ENCODE measurements around the gene SLC19A2.

SLC19A2 gene

GRCh38 chr1:169473347-169473746 lies 12.4 kb downstream of the SLC19A2 start:
- Histone ChIP-seq H3K27me3 (ENCODE audit: control insufficient read depth, insufficient read depth, low read length) (no peaks in the 10 kb centered on the region), H3K27ac (ENCODE audit: low read depth, low read length) (no peak overlapping the region), H3K4me3 (ENCODE audit: low read depth, low read length) (no peak overlapping the region), H3K36me3 (ENCODE audit: control insufficient read depth, insufficient read depth, low read length) (peaks cover 41% of the 10 kb centered on the region), H3K4me1 (ENCODE audit: control insufficient read depth, insufficient read depth, low read length) (no peaks in the 10 kb centered on the region), H3K9me3 (ENCODE audit: control insufficient read depth, insufficient read depth, low read length) (no peaks in the 10 kb centered on the region), H3K9ac (ENCODE audit: low read depth, low read length) (no peak overlapping the region)

DNA sequence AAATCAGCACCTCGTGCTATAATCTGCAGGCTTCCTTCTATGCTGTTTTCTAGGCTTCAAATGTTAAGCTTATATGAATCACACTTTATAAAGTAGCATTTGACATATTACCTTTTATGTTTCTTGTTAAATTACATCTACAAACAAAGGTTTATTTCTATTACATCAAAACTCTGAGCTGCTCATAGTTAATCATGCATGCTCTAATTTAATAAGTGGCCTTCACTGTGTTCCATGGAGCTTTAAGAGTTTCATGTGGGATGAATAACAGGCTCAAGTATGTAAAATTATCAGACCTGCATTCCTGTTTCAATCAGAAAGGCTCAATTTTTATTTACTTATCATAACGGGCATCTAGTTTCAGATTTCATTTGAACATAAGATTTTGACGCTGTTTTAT lies 13.0 kb downstream of the SLC19A2 start:
- Histone ChIP-seq H3K27me3 (ENCODE audit: control insufficient read depth, insufficient read depth, low read length) (no peaks in the 10 kb centered on the region), H3K4me3 (ENCODE audit: low read depth, low read length) (no peak overlapping the region), H3K27ac (ENCODE audit: low read depth, low read length) (no peak overlapping the region), H3K9me3 (ENCODE audit: control insufficient read depth, insufficient read depth, low read length) (no peaks in the 10 kb centered on the region), H3K4me1 (ENCODE audit: control insufficient read depth, insufficient read depth, low read length) (no peaks in the 10 kb centered on the region), H3K9ac (ENCODE audit: low read depth, low read length) (no peak overlapping the region), H3K36me3 (ENCODE audit: control insufficient read depth, insufficient read depth, low read length) (peaks cover 47% of the 10 kb centered on the region)

- Histone ChIP-seq H3K27me3 (ENCODE audit: control insufficient read depth, insufficient read depth, low read length) (no peaks in the 10 kb centered on the region), H3K9ac (ENCODE audit: low read depth, low read length) (no peak overlapping the region), H3K9me3 (ENCODE audit: control insufficient read depth, insufficient read depth, low read length) (no peaks in the 10 kb centered on the region), H3K4me1 (ENCODE audit: control insufficient read depth, insufficient read depth, low read length) (no peaks in the 10 kb centered on the region), H3K36me3 (ENCODE audit: control insufficient read depth, insufficient read depth, low read length) (peaks cover 45% of the 10 kb centered on the region), H3K4me3 (ENCODE audit: low read depth, low read length) (no peak overlapping the region), H3K27ac (ENCODE audit: low read depth, low read length) (no peak overlapping the region)
These were observed 16.8 kb downstream of the SLC19A2 start for GRCh38 chr1:169468982-169469381.

GRCh38 chr1:169466259-169467230 lies 19.2 kb downstream of the SLC19A2 start:
- H3K9ac ChIP-seq (ENCODE audit: low read depth, low read length): no peak overlapping the region
- no peaks in the 10 kb centered on the region for H3K27me3 ChIP-seq (ENCODE audit: control insufficient read depth, insufficient read depth, low read length)
- H3K36me3 ChIP-seq (ENCODE audit: control insufficient read depth, insufficient read depth, low read length): peaks cover 45% of the 10 kb centered on the region
- H3K4me3 ChIP-seq (ENCODE audit: low read depth, low read length): no peak overlapping the region
- no peaks in the 10 kb centered on the region for H3K4me1 ChIP-seq (ENCODE audit: control insufficient read depth, insufficient read depth, low read length)
- H3K9me3 ChIP-seq (ENCODE audit: control insufficient read depth, insufficient read depth, low read length): no peaks in the 10 kb centered on the region
- H3K27ac ChIP-seq (ENCODE audit: low read depth, low read length): no peak overlapping the region

GRCh38 chr1:169465281-169465680 lies 20.5 kb downstream of the SLC19A2 start:
- no peaks in the 10 kb centered on the region for H3K9me3 ChIP-seq (ENCODE audit: control insufficient read depth, insufficient read depth, low read length)
- H3K9ac ChIP-seq (ENCODE audit: low read depth, low read length): no peak overlapping the region
- H3K4me1 ChIP-seq (ENCODE audit: control insufficient read depth, insufficient read depth, low read length): peaks cover 8% of the 10 kb centered on the region; the same call in 1 of the 2 replicates
- no peak overlapping the region for H3K4me3 ChIP-seq (ENCODE audit: low read depth, low read length)
- no peak overlapping the region for H3K27ac ChIP-seq (ENCODE audit: low read depth, low read length)
- H3K27me3 ChIP-seq (ENCODE audit: control insufficient read depth, insufficient read depth, low read length): no peaks in the 10 kb centered on the region
- H3K36me3 ChIP-seq (ENCODE audit: control insufficient read depth, insufficient read depth, low read length): peaks cover 45% of the 10 kb centered on the region

GRCh38 chr1:169462385-169462784 lies 23.4 kb downstream of the SLC19A2 start:
- peaks cover 23% of the 10 kb centered on the region for H3K36me3 ChIP-seq (ENCODE audit: control insufficient read depth, insufficient read depth, low read length)
- H3K4me1 ChIP-seq (ENCODE audit: control insufficient read depth, insufficient read depth, low read length): peaks cover 8% of the 10 kb centered on the region; the same call in 1 of the 2 replicates
- no peak overlapping the region for H3K9ac ChIP-seq (ENCODE audit: low read depth, low read length)
- H3K9me3 ChIP-seq (ENCODE audit: control insufficient read depth, insufficient read depth, low read length): peaks cover 6% of the 10 kb centered on the region
- no peak overlapping the region for H3K4me3 ChIP-seq (ENCODE audit: low read depth, low read length)
- H3K27ac ChIP-seq (ENCODE audit: low read depth, low read length): no peak overlapping the region
- H3K27me3 ChIP-seq (ENCODE audit: control insufficient read depth, insufficient read depth, low read length): no peaks in the 10 kb centered on the region

DNA sequence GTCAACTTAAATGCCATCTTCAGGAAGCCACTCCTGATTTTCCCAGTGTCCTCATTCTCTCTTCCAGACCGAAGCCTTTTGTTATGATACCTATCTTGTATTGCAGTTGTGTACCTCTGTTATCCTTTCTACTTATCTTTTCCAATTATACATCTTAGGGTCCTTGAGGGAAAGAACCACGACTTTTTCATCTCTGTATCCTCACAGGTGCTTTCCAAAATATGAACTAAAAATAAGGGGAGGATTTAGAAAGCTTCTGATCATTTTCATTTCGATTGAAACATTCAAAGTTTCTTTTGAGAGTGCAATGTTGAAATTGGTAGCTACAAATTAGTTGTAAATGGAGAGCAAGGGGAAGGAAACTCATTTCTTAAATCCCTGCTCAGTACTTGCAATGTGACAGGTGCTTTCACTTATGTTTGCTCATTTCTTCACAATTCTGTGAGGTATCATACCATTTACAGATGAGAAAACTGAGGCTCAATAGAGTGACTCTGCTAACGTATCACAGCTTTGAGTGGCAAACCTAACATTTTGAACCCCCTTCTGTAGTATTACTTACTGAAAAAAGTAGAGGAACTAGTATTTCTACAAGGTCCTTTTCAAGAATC lies 24.2 kb downstream of the SLC19A2 start:
- H3K9me3 ChIP-seq (ENCODE audit: control insufficient read depth, insufficient read depth, low read length): peaks cover 11% of the 10 kb centered on the region
- H3K4me1 ChIP-seq (ENCODE audit: control insufficient read depth, insufficient read depth, low read length): peaks cover 8% of the 10 kb centered on the region; the same call in 1 of the 2 replicates
- H3K36me3 ChIP-seq (ENCODE audit: control insufficient read depth, insufficient read depth, low read length): peaks cover 14% of the 10 kb centered on the region
- no peaks in the 10 kb centered on the region for H3K27me3 ChIP-seq (ENCODE audit: control insufficient read depth, insufficient read depth, low read length)
- no peak overlapping the region for H3K9ac ChIP-seq (ENCODE audit: low read depth, low read length)
- no peak overlapping the region for H3K4me3 ChIP-seq (ENCODE audit: low read depth, low read length)
- no peak overlapping the region for H3K27ac ChIP-seq (ENCODE audit: low read depth, low read length)

GRCh38 chr1:169460191-169460833 lies 25.4 kb downstream of the SLC19A2 start:
- Histone ChIP-seq H3K9ac (ENCODE audit: low read depth, low read length) (no peak overlapping the region; the same call in 1 of the 2 replicates), H3K27me3 (ENCODE audit: control insufficient read depth, insufficient read depth, low read length) (no peaks in the 10 kb centered on the region), H3K27ac (ENCODE audit: low read depth, low read length) (no peak overlapping the region), H3K36me3 (ENCODE audit: control insufficient read depth, insufficient read depth, low read length) (peaks cover 5% of the 10 kb centered on the region), H3K9me3 (ENCODE audit: control insufficient read depth, insufficient read depth, low read length) (peaks cover 11% of the 10 kb centered on the region), H3K4me3 (ENCODE audit: low read depth, low read length) (peak overlapping the region; percentile 54), H3K4me1 (ENCODE audit: control insufficient read depth, insufficient read depth, low read length) (peaks cover 8% of the 10 kb centered on the region; the same call in 1 of the 2 replicates)

- Histone ChIP-seq H3K9me3 (ENCODE audit: control insufficient read depth, insufficient read depth, low read length) (peaks cover 11% of the 10 kb centered on the region), H3K36me3 (ENCODE audit: control insufficient read depth, insufficient read depth, low read length) (no peaks in the 10 kb centered on the region), H3K27me3 (ENCODE audit: control insufficient read depth, insufficient read depth, low read length) (no peaks in the 10 kb centered on the region), H3K9ac (ENCODE audit: low read depth, low read length) (no peak overlapping the region), H3K4me1 (ENCODE audit: control insufficient read depth, insufficient read depth, low read length) (peaks cover 8% of the 10 kb centered on the region; the same call in 1 of the 2 replicates), H3K27ac (ENCODE audit: low read depth, low read length) (no peak overlapping the region), H3K4me3 (ENCODE audit: low read depth, low read length) (no peak overlapping the region)
These were observed 28.3 kb downstream of the SLC19A2 start for GRCh38 chr1:169457443-169457842.

DNA sequence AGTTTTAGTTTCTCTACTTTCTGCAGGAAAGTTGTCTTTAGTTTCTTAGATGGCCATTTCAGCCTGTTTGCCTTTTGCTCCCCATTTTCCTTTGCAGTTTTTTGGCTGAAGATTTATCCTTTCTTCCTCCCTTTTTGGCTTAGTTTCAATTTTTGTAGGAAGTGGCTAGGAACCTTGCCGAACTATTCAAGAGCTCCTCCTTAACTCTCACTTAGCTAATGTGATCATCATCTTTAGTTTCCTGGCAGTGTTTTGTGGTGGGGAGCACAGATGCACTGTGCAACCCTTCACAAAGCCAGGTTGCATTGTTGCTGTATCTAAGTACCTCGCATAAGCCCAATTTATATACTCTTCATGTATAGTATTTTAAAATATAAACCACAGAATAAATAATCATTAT lies 29.7 kb downstream of the SLC19A2 start:
- H3K27me3 ChIP-seq (ENCODE audit: control insufficient read depth, insufficient read depth, low read length): no peaks in the 10 kb centered on the region
- H3K4me3 ChIP-seq (ENCODE audit: low read depth, low read length): no peak overlapping the region
- no peak overlapping the region for H3K27ac ChIP-seq (ENCODE audit: low read depth, low read length)
- H3K4me1 ChIP-seq (ENCODE audit: control insufficient read depth, insufficient read depth, low read length): peaks cover 6% of the 10 kb centered on the region; the same call in 1 of the 2 replicates
- H3K9ac ChIP-seq (ENCODE audit: low read depth, low read length): no peak overlapping the region
- H3K9me3 ChIP-seq (ENCODE audit: control insufficient read depth, insufficient read depth, low read length): peaks cover 11% of the 10 kb centered on the region
- no peaks in the 10 kb centered on the region for H3K36me3 ChIP-seq (ENCODE audit: control insufficient read depth, insufficient read depth, low read length)

All from HUES48 (cell line).